WTC11 (cell line): ENCODE results near the gene SELENOV.

Experiments
- CTCF ChIP-seq: fragments of 200-600 bp; IDR thresholded peaks from 2 replicates; pipeline ENCODE4 v1.8.0; 2022; ENCODE audit warnings: antibody characterized with exemption
- E2F1 ChIP-seq: sonication (generic); formaldehyde crosslinking; IDR thresholded peaks from 2 replicates; pipeline ENCODE4 v1.8.0; 2022; ENCODE audit warnings: mild to moderate bottlenecking, missing genetic modification reagents
- ESRRA ChIP-seq: sonication (generic); formaldehyde crosslinking; IDR thresholded peaks from 2 replicates; pipeline ENCODE4 v1.8.1; 2022; ENCODE audit warnings: mild to moderate bottlenecking, missing genetic modification reagents, borderline replicate concordance
- GABPB1 ChIP-seq: sonication (generic); formaldehyde crosslinking; IDR thresholded peaks from 2 replicates; pipeline ENCODE4 v1.8.1; 2023; ENCODE audit warnings: mild to moderate bottlenecking, missing genetic modification reagents
- HMGA2 ChIP-seq: fragments of 250-450 bp; sonication (Bioruptor Pico); IDR thresholded peaks from 2 replicates; pipeline ENCODE4 v1.4.0; 2021; ENCODE audit warnings: mild to moderate bottlenecking, moderate library complexity
- NFE2L1 ChIP-seq: sonication (generic); formaldehyde crosslinking; IDR thresholded peaks from 2 replicates; pipeline ENCODE4 v1.8.1; 2023; ENCODE audit warnings: missing genetic modification reagents
- NR3C1 ChIP-seq: sonication (generic); formaldehyde crosslinking; conservative IDR thresholded peaks from 2 replicates; pipeline ENCODE4 v1.8.1; 2023; ENCODE audit warnings: low read depth, mild to moderate bottlenecking, missing genetic modification reagents
- SP1 ChIP-seq: sonication (generic); formaldehyde crosslinking; conservative IDR thresholded peaks from 2 replicates; pipeline ENCODE4 v1.8.1; 2022; ENCODE audit warnings: missing genetic modification reagents
- ZMAT4 ChIP-seq: fragments of 250-450 bp; sonication (Bioruptor Pico); IDR thresholded peaks from 2 replicates; pipeline ENCODE4 v1.9.0; 2021; ENCODE audit warnings: mild to moderate bottlenecking
- ZNF263 ChIP-seq: sonication (generic); formaldehyde crosslinking; IDR thresholded peaks from 2 replicates; pipeline ENCODE4 v1.8.1; 2022; ENCODE audit warnings: low read depth, mild to moderate bottlenecking, moderate library complexity, missing genetic modification reagents
- ZSCAN18 ChIP-seq: fragments of 250-450 bp; sonication (Bioruptor Pico); IDR thresholded peaks from 2 replicates; pipeline ENCODE4 v2.1.2; 2022; ENCODE audit warnings: mild to moderate bottlenecking, moderate library complexity
- TF ChIP-seq, protein P1 (sequence below): sonication (generic); formaldehyde crosslinking; IDR thresholded peaks from 2 replicates; pipeline ENCODE4 v1.8.0; 2022; ENCODE audit warnings: mild to moderate bottlenecking, missing genetic modification reagents
- TF ChIP-seq, protein P2 (sequence below): sonication (generic); formaldehyde crosslinking; IDR thresholded peaks from 2 replicates; pipeline ENCODE4 v1.8.1; 2022; ENCODE audit warnings: mild to moderate bottlenecking, moderate library complexity, missing genetic modification reagents
- TF ChIP-seq, protein P3 (sequence below): sonication (generic); formaldehyde crosslinking; IDR thresholded peaks from 2 replicates; pipeline ENCODE4 v1.8.0; 2022; ENCODE audit warnings: mild to moderate bottlenecking, missing genetic modification reagents

- no peak for TF ChIP-seq ZNF263 (CRISPR knock-in tag)
- TF ChIP-seq HMGA2 = no peak
- TF ChIP-seq ZSCAN18 = no peak
- TF ChIP-seq NR3C1 (CRISPR knock-in tag) = no peak
- TF ChIP-seq CTCF = no peak
- TF ChIP-seq E2F1 = no peak
- TF ChIP-seq, protein P1, sequence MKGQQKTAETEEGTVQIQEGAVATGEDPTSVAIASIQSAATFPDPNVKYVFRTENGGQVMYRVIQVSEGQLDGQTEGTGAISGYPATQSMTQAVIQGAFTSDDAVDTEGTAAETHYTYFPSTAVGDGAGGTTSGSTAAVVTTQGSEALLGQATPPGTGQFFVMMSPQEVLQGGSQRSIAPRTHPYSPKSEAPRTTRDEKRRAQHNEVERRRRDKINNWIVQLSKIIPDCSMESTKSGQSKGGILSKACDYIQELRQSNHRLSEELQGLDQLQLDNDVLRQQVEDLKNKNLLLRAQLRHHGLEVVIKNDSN (CRISPR knock-in tag) = no peak
- TF ChIP-seq, protein P2, sequence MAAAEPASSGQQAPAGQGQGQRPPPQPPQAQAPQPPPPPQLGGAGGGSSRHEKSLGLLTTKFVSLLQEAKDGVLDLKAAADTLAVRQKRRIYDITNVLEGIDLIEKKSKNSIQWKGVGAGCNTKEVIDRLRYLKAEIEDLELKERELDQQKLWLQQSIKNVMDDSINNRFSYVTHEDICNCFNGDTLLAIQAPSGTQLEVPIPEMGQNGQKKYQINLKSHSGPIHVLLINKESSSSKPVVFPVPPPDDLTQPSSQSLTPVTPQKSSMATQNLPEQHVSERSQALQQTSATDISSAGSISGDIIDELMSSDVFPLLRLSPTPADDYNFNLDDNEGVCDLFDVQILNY (CRISPR knock-in tag) = no peak
- TF ChIP-seq, protein P3, sequence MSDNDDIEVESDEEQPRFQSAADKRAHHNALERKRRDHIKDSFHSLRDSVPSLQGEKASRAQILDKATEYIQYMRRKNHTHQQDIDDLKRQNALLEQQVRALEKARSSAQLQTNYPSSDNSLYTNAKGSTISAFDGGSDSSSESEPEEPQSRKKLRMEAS (CRISPR knock-in tag) = no peak
- TF ChIP-seq ZMAT4 (CRISPR knock-in tag) = no peak
- no peak for TF ChIP-seq ESRRA (CRISPR knock-in tag)
- no peak for TF ChIP-seq GABPB1 (CRISPR knock-in tag)
- no peak for TF ChIP-seq NFE2L1 (CRISPR knock-in tag)
- TF ChIP-seq SP1 (CRISPR knock-in tag) = no peak
Measured at GRCh38 chr19:39508629-39509028, 6.3 kb upstream of the SELENOV start.
